K562 (cell line): Measurements from ENCODE around the gene CABP2. TPM values are rescaled to one million over a fixed set of nuclear protein-coding genes. Genes with fewer than 3 reads are reported as not detected.
A peak's percentile ranks its signal among the peaks of the same experiment; 100 is the strongest.
"Not testable (repeated sequence)": the region's sequence is repeated elsewhere in the genome, so short reads cannot be mapped to it uniquely, and the experiment has no call there.

Source experiments
- ATAC-seq: fragments of 200-7000 bp; cut with Tn5 transposase; 3 replicates; pipeline ENCODE4 v1.9.1; 2020; ENCODE audit warnings: moderate library complexity
- BruUV-seq: library from RNA; stranded (reverse); fragments of 400-500 nt; replicated peaks from 2 replicates; lab custom pipeline; 2021; lab: Mats Ljungman, UMichigan
- CTCF ChIA-PET: fragments of 300-600 bp; formaldehyde crosslinking; extraction: SDS; loops from one replicate; lab custom pipeline; 2021; ENCODE audit warnings: low intra/inter-chr PET ratio; lab: Yijun Ruan, JAX
- POLR2A ChIA-PET: fragments of 300-600, 350-650 bp; sonication (Branson Sonifier 250); formaldehyde crosslinking; extraction: SDS; loops from one replicate; lab custom pipeline; 2021; ENCODE audit warnings: antibody characterized with exemption, inconsistent platforms; lab: Yijun Ruan, JAX
- DNase-seq, 4 experiments: peaks; one replicate each; pipeline versions ENCODE4 v3.0.0 to v3.0.0-alpha.2; 2011 to 2018; ENCODE audit warnings: low spot score in 3 of 4, mixed read lengths in 3 of 4; ENCODE audit errors: extremely low read depth in 1 of 4
- FAIRE-seq: peaks from 2 replicates; lab custom pipeline; 2011; peaks lifted over from hg19 to GRCh38; lab: Jason Lieb, UNC
- H2AFZ ChIP-seq: 2 replicates; pipeline ENCODE4 v1.6.0; 2011; ENCODE audit warnings: low read depth, low read length, control low read depth, inconsistent platforms
- H3K27ac ChIP-seq: fragments of 200-600 bp; 3 replicates; pipeline ENCODE4 v1.8.0; 2011; ENCODE audit warnings: low read depth, mild to moderate bottlenecking, control low read depth, inconsistent platforms, low read length, moderate library complexity, mixed read lengths; ENCODE audit errors: extremely low read depth
- H3K27me3 ChIP-seq, 2 experiments: fragments of 300-600 bp in 1 of 2; 2 replicates in 1 of 2; 3 replicates in 1 of 2; pipeline versions ENCODE4 v1.6.0 to v1.8.0; 2011; ENCODE audit warnings: inconsistent platforms in 2 of 2, low read length in 2 of 2, mild to moderate bottlenecking in 1 of 2, mixed read lengths in 1 of 2, moderate library complexity in 1 of 2; ENCODE audit not compliant: control insufficient read depth in 2 of 2, insufficient read depth in 2 of 2
- H3K36me3 ChIP-seq: fragments of 300-600 bp; 3 replicates; pipeline ENCODE4 v1.8.0; 2011; ENCODE audit warnings: mild to moderate bottlenecking, low read length, inconsistent platforms; ENCODE audit not compliant: control insufficient read depth, insufficient read depth
- H3K4me1 ChIP-seq, 2 experiments: fragments of 200-600 bp in 1 of 2; replicated peaks in 1 of 2; 2 replicates in 1 of 2; 3 replicates in 1 of 2; pipeline versions ENCODE4 v1.5.1 to v1.8.0; 2011; ENCODE audit warnings: inconsistent platforms in 2 of 2, low read length in 2 of 2, mild to moderate bottlenecking in 1 of 2, mixed read lengths in 1 of 2, moderate library complexity in 1 of 2; ENCODE audit not compliant: control insufficient read depth in 2 of 2, insufficient read depth in 2 of 2
- H3K4me2 ChIP-seq: 2 replicates; pipeline ENCODE4 v1.6.1; 2011; ENCODE audit warnings: low read length, control low read depth, inconsistent platforms, mixed read lengths; ENCODE audit not compliant: insufficient read depth
- H3K4me3 ChIP-seq: fragments of 200-600 bp; sonication (generic), shearing (Covaris generic); 2 replicates; pipeline ENCODE4 v1.5.1; 2016; ENCODE audit warnings: control low read depth, inconsistent platforms
- H3K79me2 ChIP-seq: fragments of 200-600 bp; 3 replicates; pipeline ENCODE4 v1.8.0; 2011; ENCODE audit warnings: low read length, inconsistent platforms; ENCODE audit not compliant: control insufficient read depth, insufficient read depth
- H3K9ac ChIP-seq, 2 experiments: 2 replicates each; pipeline versions ENCODE4 v1.6.0 to v1.6.1; 2011; ENCODE audit warnings: low read depth in 2 of 2, low read length in 2 of 2, control low read depth in 1 of 2, inconsistent platforms in 1 of 2, mild to moderate bottlenecking in 1 of 2, mixed read lengths in 1 of 2; ENCODE audit not compliant: insufficient read depth in 1 of 2
- H3K9me1 ChIP-seq: one replicate; pipeline ENCODE4 v1.6.0; 2011; ENCODE audit warnings: inconsistent platforms, mild to moderate bottlenecking, low read length, moderate library complexity; ENCODE audit not compliant: control insufficient read depth, insufficient read depth
- H3K9me3 ChIP-seq: replicated peaks from 2 replicates; pipeline ENCODE4 v1.5.1; 2011; ENCODE audit warnings: low read depth, low read length, inconsistent platforms; ENCODE audit not compliant: control insufficient read depth, insufficient read depth
- H4K20me1 ChIP-seq: replicated peaks from 2 replicates; pipeline ENCODE4 v1.6.1; 2011; ENCODE audit warnings: low read length, inconsistent platforms, mixed read lengths; ENCODE audit not compliant: control insufficient read depth, insufficient read depth
- MEIS2 ChIP-seq: fragments of 450-650 bp; IDR thresholded peaks from 2 replicates; pipeline ENCODE4 v1.6.1; 2014; ENCODE audit warnings: mild to moderate bottlenecking; ENCODE audit not compliant: partially characterized antibody
- YY1 ChIP-seq, 3 experiments: IDR thresholded peaks; 2 replicates each; pipeline ENCODE4 v1.6.1; 2011; ENCODE audit warnings: low read length in 2 of 3, mild to moderate bottlenecking in 2 of 3, moderate library complexity in 2 of 3, borderline replicate concordance in 1 of 3, control low read depth in 1 of 3, low read depth in 1 of 3; ENCODE audit not compliant: insufficient read depth in 3 of 3, insufficient replicate concordance in 2 of 3, control insufficient read depth in 1 of 3, insufficient read length in 1 of 3; ENCODE audit errors: extremely low read depth in 1 of 3
- WGBS: fragments of 100-300 bp; shearing (Covaris generic); methylation state at CpG from one replicate; pipeline ENCODE4 v1.1.6; 2016; ENCODE audit warnings: low coverage, mixed read lengths; ENCODE audit not compliant: insufficient coverage; ENCODE audit errors: missing lambda C conversion rate; 5-methylcytosine and 5-hydroxymethylcytosine counted together
- in situ Hi-C: fragments of 300-500 bp; cut with MboI; formaldehyde crosslinking; loops from 4 replicates; pipeline ENCODE4 v1.15.0; 2018; ENCODE audit warnings: inconsistent platforms, mixed read lengths
- intact Hi-C: fragments of 100-400 bp; cut with micrococcal nuclease; formaldehyde crosslinking; loops from 2 replicates; pipeline ENCODE4 v1.14.2; 2022
- polyA plus RNA-seq, 8 experiments: library from polyadenylated mRNA; depleted of rRNA in 4 of 8; stranded (reverse) in 5 of 8; unstranded in 3 of 8; fragments of >200 nt; fragmentation: Nextera tagmentation in 2 of 8; fragmentation: Illumina TruSeq in 1 of 8; extraction: Ambion mirVana in 2 of 8; extraction: Trizol in 1 of 8; gene quantifications; 2 replicates each; pipeline versions ENCODE4 v1.2.1 to v1.2.3, GENCODE V29; 2011 to 2014; ENCODE audit warnings: inconsistent platforms in 1 of 8, missing spikeins in 1 of 8
- total RNA-seq, 7 experiments: library from RNA; depleted of rRNA in 6 of 7; stranded (reverse); fragments of >200 nt in 6 of 7; fragmentation: Illumina TruSeq in 2 of 7; extraction: Trizol in 2 of 7; gene quantifications; 2 replicates each; pipeline versions ENCODE4 v1.2.1 to v1.2.3, GENCODE V29; 2011 to 2021; ENCODE audit warnings: low replicate concordance in 1 of 7
- TF ChIP-seq, protein P1 (sequence below): fragments of 450-650 bp; IDR thresholded peaks from 2 replicates; pipeline ENCODE4 v1.6.1; 2017; ENCODE audit warnings: antibody characterized with exemption
- TF ChIP-seq, protein P2 (sequence below): fragments of 450-650 bp; IDR thresholded peaks from 2 replicates; pipeline ENCODE4 v1.6.1; 2018; ENCODE audit not compliant: partially characterized antibody
- TF ChIP-seq, protein P3 (sequence below): fragments of 450-650 bp; IDR thresholded peaks from 2 replicates; pipeline ENCODE4 v1.6.1; 2016

Gene CABP2
- total and polyA plus RNA-seq, 9 of the 15 experiments (the other 6 are each of a cell fraction or from before 2014, with no cell fraction given), result not detected

DNA sequence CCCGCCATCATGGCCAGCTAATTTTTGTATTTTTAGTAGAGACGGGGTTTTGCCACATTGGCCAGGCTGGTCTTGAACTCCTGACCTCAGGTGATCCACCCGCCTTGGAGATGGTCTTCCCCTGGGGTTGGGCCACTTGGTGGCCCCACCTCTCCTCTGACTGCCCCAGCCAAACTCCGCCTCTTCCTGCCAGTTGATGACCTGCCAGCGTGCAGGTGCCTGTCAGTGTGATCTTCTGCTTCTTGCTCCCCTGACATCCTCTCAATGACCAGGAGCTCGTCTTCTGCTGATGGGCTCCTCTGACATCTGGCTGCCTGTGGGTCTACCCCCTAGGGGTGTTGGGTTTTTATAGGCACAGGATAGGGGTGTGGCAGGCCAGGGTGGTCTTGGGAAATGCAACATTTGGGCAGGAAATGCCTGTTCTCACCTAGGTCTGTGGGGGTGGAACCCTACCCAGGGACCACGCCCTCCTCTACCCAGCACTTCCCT lies 37.3 kb downstream of the CABP2 start:
- H3K9me1 ChIP-seq, H3K27me3 ChIP-seq, in situ Hi-C loops, H3K4me3 ChIP-seq, H4K20me1 ChIP-seq, H3K9me3 ChIP-seq, H3K27ac ChIP-seq, intact Hi-C loops, BruUV-seq, POLR2A ChIA-PET, H2AFZ ChIP-seq, CTCF ChIA-PET, H3K4me2 ChIP-seq: not testable (repeated sequence)
- DNase-seq (peak; percentile 42 to 69 (median 60)), FAIRE-seq (peak; percentile 71), ATAC-seq (peak; percentile 18; the same call in 1 of the 3 replicates)
- TF ChIP-seq, protein P1, sequence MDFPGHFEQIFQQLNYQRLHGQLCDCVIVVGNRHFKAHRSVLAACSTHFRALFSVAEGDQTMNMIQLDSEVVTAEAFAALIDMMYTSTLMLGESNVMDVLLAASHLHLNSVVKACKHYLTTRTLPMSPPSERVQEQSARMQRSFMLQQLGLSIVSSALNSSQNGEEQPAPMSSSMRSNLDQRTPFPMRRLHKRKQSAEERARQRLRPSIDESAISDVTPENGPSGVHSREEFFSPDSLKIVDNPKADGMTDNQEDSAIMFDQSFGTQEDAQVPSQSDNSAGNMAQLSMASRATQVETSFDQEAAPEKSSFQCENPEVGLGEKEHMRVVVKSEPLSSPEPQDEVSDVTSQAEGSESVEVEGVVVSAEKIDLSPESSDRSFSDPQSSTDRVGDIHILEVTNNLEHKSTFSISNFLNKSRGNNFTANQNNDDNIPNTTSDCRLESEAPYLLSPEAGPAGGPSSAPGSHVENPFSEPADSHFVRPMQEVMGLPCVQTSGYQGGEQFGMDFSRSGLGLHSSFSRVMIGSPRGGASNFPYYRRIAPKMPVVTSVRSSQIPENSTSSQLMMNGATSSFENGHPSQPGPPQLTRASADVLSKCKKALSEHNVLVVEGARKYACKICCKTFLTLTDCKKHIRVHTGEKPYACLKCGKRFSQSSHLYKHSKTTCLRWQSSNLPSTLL, result 0 out of 2 replicates have a peak, but pooled peaks have one; percentile 32
- TF ChIP-seq, protein P2, sequence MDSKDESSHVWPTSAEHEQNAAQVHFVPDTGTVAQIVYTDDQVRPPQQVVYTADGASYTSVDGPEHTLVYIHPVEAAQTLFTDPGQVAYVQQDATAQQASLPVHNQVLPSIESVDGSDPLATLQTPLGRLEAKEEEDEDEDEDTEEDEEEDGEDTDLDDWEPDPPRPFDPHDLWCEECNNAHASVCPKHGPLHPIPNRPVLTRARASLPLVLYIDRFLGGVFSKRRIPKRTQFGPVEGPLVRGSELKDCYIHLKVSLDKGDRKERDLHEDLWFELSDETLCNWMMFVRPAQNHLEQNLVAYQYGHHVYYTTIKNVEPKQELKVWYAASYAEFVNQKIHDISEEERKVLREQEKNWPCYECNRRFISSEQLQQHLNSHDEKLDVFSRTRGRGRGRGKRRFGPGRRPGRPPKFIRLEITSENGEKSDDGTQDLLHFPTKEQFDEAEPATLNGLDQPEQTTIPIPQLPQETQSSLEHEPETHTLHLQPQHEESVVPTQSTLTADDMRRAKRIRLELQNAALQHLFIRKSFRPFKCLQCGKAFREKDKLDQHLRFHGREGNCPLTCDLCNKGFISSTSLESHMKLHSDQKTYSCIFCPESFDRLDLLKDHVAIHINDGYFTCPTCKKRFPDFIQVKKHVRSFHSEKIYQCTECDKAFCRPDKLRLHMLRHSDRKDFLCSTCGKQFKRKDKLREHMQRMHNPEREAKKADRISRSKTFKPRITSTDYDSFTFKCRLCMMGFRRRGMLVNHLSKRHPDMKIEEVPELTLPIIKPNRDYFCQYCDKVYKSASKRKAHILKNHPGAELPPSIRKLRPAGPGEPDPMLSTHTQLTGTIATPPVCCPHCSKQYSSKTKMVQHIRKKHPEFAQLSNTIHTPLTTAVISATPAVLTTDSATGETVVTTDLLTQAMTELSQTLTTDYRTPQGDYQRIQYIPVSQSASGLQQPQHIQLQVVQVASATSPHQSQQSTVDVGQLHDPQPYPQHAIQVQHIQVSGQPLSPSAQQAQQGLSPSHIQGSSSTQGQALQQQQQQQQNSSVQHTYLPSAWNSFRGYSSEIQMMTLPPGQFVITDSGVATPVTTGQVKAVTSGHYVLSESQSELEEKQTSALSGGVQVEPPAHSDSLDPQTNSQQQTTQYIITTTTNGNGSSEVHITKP, result peak; percentile 82
- TF ChIP-seq MEIS2, result peak; percentile 25
- TF ChIP-seq, protein P3, sequence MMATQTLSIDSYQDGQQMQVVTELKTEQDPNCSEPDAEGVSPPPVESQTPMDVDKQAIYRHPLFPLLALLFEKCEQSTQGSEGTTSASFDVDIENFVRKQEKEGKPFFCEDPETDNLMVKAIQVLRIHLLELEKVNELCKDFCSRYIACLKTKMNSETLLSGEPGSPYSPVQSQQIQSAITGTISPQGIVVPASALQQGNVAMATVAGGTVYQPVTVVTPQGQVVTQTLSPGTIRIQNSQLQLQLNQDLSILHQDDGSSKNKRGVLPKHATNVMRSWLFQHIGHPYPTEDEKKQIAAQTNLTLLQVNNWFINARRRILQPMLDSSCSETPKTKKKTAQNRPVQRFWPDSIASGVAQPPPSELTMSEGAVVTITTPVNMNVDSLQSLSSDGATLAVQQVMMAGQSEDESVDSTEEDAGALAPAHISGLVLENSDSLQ, result peak; percentile 82
- TF ChIP-seq YY1 (IDR thresholded peaks at IDR 0.05; ENCODE audit: borderline replicate concordance in 1 of 3, control insufficient read depth in 1 of 3, extremely low read depth in 1 of 3, insufficient read depth in 3 of 3, insufficient read length in 1 of 3, insufficient replicate concordance in 2 of 3, low read depth in 1 of 3, low read length in 2 of 3), result peak in 1 of 3 experiments; percentile 16
- H3K36me3 ChIP-seq, result peaks cover 36% of the 10 kb centered on the region; the same call in 1 of the 3 replicates
- peaks cover 34% of the 10 kb centered on the region for H3K79me2 ChIP-seq
- peak overlapping the region in 1 of 2 experiments; percentile 32; a peak in 1 of 4 replicates for H3K9ac ChIP-seq
- peaks cover 28 to 75% of the 10 kb centered on the region in 2 experiments for H3K4me1 ChIP-seq
- WGBS, result 49% methylated on average over 7 of the region's 7 CpGs
